HL-60 (cell line): ENCODE measurements around the gene TMTC4.

Source experiments
- GABPA ChIP-seq: IDR thresholded peaks from 2 replicates; pipeline ENCODE4 v1.6.1; 2012; ENCODE audit warnings: low read depth
- POLR2AphosphoS5 ChIP-seq: IDR thresholded peaks from 2 replicates; pipeline ENCODE4 v1.6.1; 2012; ENCODE audit warnings: low read depth
- SPI1 ChIP-seq: IDR thresholded peaks from 2 replicates; pipeline ENCODE4 v1.6.1; 2012; ENCODE audit warnings: low read depth, mild to moderate bottlenecking, borderline replicate concordance
- TF ChIP-seq, protein P1 (sequence below): IDR thresholded peaks from one replicate; pipeline ENCODE4 v1.5.1; 2011; ENCODE audit warnings: low read length, control low read depth, inconsistent platforms; ENCODE audit not compliant: insufficient read depth
- TF ChIP-seq, protein P2 (sequence below): IDR thresholded peaks from 2 replicates; pipeline ENCODE4 v1.6.1; 2012; ENCODE audit warnings: low read depth; ENCODE audit not compliant: insufficient replicate concordance

DNA sequence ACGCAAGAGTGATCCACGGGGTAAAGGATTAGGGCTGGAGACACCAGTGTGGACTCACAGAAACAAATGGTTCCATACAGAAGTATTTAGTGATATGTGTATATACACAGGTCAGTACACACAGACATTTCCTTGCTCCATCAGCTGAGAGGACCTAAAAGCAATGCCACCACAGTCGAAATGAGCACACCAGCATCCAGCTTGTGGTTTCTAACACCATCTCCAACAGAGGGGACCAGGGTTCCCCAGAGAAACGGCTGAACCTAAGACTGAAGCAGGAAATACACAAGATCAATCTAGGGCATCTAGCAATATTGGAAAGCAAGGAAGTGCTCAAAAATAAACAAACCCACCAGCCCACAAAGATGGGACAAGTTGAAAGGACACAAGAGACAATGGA, 93.6 kb downstream of the TMTC4 start:
- TF ChIP-seq, protein P1, sequence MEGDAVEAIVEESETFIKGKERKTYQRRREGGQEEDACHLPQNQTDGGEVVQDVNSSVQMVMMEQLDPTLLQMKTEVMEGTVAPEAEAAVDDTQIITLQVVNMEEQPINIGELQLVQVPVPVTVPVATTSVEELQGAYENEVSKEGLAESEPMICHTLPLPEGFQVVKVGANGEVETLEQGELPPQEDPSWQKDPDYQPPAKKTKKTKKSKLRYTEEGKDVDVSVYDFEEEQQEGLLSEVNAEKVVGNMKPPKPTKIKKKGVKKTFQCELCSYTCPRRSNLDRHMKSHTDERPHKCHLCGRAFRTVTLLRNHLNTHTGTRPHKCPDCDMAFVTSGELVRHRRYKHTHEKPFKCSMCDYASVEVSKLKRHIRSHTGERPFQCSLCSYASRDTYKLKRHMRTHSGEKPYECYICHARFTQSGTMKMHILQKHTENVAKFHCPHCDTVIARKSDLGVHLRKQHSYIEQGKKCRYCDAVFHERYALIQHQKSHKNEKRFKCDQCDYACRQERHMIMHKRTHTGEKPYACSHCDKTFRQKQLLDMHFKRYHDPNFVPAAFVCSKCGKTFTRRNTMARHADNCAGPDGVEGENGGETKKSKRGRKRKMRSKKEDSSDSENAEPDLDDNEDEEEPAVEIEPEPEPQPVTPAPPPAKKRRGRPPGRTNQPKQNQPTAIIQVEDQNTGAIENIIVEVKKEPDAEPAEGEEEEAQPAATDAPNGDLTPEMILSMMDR: no peak
- TF ChIP-seq, protein P2, sequence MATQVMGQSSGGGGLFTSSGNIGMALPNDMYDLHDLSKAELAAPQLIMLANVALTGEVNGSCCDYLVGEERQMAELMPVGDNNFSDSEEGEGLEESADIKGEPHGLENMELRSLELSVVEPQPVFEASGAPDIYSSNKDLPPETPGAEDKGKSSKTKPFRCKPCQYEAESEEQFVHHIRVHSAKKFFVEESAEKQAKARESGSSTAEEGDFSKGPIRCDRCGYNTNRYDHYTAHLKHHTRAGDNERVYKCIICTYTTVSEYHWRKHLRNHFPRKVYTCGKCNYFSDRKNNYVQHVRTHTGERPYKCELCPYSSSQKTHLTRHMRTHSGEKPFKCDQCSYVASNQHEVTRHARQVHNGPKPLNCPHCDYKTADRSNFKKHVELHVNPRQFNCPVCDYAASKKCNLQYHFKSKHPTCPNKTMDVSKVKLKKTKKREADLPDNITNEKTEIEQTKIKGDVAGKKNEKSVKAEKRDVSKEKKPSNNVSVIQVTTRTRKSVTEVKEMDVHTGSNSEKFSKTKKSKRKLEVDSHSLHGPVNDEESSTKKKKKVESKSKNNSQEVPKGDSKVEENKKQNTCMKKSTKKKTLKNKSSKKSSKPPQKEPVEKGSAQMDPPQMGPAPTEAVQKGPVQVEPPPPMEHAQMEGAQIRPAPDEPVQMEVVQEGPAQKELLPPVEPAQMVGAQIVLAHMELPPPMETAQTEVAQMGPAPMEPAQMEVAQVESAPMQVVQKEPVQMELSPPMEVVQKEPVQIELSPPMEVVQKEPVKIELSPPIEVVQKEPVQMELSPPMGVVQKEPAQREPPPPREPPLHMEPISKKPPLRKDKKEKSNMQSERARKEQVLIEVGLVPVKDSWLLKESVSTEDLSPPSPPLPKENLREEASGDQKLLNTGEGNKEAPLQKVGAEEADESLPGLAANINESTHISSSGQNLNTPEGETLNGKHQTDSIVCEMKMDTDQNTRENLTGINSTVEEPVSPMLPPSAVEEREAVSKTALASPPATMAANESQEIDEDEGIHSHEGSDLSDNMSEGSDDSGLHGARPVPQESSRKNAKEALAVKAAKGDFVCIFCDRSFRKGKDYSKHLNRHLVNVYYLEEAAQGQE: no peak
- TF ChIP-seq POLR2AphosphoS5: no peak
- no peak for TF ChIP-seq GABPA
- TF ChIP-seq SPI1: no peak
